Neural cell (in vitro differentiated cells): ENCODE results near the gene SMG9. TPM values are rescaled to one million over a fixed set of nuclear protein-coding genes. Genes with fewer than 3 reads are reported as not detected.

ENCODE experiments used
- H2AFZ ChIP-seq: fragments of 200-600, 300-800 bp; sonication (generic), shearing (Covaris generic); 2 replicates; pipeline ENCODE4 v1.6.0; 2014; ENCODE audit warnings: low read depth, mild to moderate bottlenecking, antibody characterized with exemption, low read length, moderate library complexity
- H3F3A ChIP-seq: fragments of 200-600 bp; shearing (Covaris generic); 2 replicates; pipeline ENCODE4 v1.6.1; 2016; ENCODE audit warnings: mild to moderate bottlenecking, moderate library complexity, mixed read lengths, antibody characterized with exemption, low read length; ENCODE audit not compliant: insufficient read depth, poor library complexity, severe bottlenecking
- H3K27ac ChIP-seq: fragments of 200-600, 300-800 bp; sonication (generic), shearing (Covaris generic); 2 replicates; pipeline ENCODE4 v1.5.1; 2014; ENCODE audit warnings: mild to moderate bottlenecking, low read length, moderate library complexity
- H3K27me3 ChIP-seq: fragments of 300-800, 200-600 bp; sonication (generic), shearing (Covaris generic); 2 replicates; pipeline ENCODE4 v1.6.0; 2014; ENCODE audit warnings: mild to moderate bottlenecking, low read depth, low read length, moderate library complexity; ENCODE audit not compliant: insufficient read depth
- H3K36me3 ChIP-seq: fragments of 300-800, 200-600 bp; sonication (generic), shearing (Covaris generic); 2 replicates; pipeline ENCODE4 v1.5.1; 2014; ENCODE audit warnings: mild to moderate bottlenecking, antibody characterized with exemption, low read length, moderate library complexity; ENCODE audit not compliant: insufficient read depth
- H3K4me2 ChIP-seq: fragments of 300-800, 200-600 bp; sonication (generic), shearing (Covaris generic); 2 replicates; pipeline ENCODE4 v1.6.0; 2014; ENCODE audit warnings: mild to moderate bottlenecking, low read length
- H3K4me3 ChIP-seq: fragments of 300-800, 200-600 bp; sonication (generic), shearing (Covaris generic); 2 replicates; pipeline ENCODE4 v1.5.1; 2014; ENCODE audit warnings: mild to moderate bottlenecking, low read length, moderate library complexity
- H3K79me2 ChIP-seq: fragments of 200-600 bp; shearing (Covaris generic); replicated peaks from 2 replicates; pipeline ENCODE4 v1.6.0; 2014; ENCODE audit warnings: mild to moderate bottlenecking, low read length, moderate library complexity; ENCODE audit not compliant: insufficient read depth
- H3K9ac ChIP-seq: fragments of 300-800, 200-600 bp; sonication (generic), shearing (Covaris generic); 2 replicates; pipeline ENCODE4 v1.6.1; 2016; ENCODE audit warnings: mild to moderate bottlenecking, low read length, mixed read lengths
- H3K9me2 ChIP-seq: fragments of 200-600 bp; shearing (Covaris generic); 2 replicates; pipeline ENCODE4 v1.6.1; 2016; ENCODE audit warnings: mild to moderate bottlenecking, low read length, mixed read lengths; ENCODE audit not compliant: insufficient read depth
- H3K9me3 ChIP-seq: fragments of 200-600, 300-800 bp; sonication (generic), shearing (Covaris generic); 2 replicates; pipeline ENCODE4 v1.6.1; 2016; ENCODE audit warnings: mild to moderate bottlenecking, mixed run types, low read length, moderate library complexity, mixed read lengths
- H4K20me1 ChIP-seq: fragments of 200-600 bp; shearing (Covaris generic); 2 replicates; pipeline ENCODE4 v1.6.1; 2016; ENCODE audit warnings: mild to moderate bottlenecking, mixed run types; ENCODE audit not compliant: insufficient read depth
- CTCF ChIP-seq: fragments of 450-650 bp; IDR thresholded peaks from 2 replicates; pipeline ENCODE4 v1.5.1; 2014; ENCODE audit warnings: antibody characterized with exemption, mild to moderate bottlenecking, moderate library complexity; ENCODE audit not compliant: poor library complexity, severe bottlenecking
- EP300 ChIP-seq: fragments of 450-650 bp; conservative IDR thresholded peaks from 2 replicates; pipeline ENCODE4 v1.6.1; 2014; ENCODE audit warnings: antibody characterized with exemption, mild to moderate bottlenecking, moderate library complexity; ENCODE audit not compliant: poor library complexity, severe bottlenecking
- EZH2 ChIP-seq: fragments of 200-600, 300-800 bp; shearing (Covaris generic), sonication (generic); IDR thresholded peaks from 2 replicates; pipeline ENCODE4 v1.6.1; 2014; ENCODE audit warnings: antibody characterized with exemption, low read length, borderline replicate concordance, mild to moderate bottlenecking; ENCODE audit not compliant: insufficient read depth, poor library complexity, severe bottlenecking
- MXI1 ChIP-seq: fragments of 450-650 bp; conservative IDR thresholded peaks from 2 replicates; pipeline ENCODE4 v1.6.1; 2014; ENCODE audit warnings: antibody characterized with exemption, mild to moderate bottlenecking; ENCODE audit not compliant: poor library complexity, severe bottlenecking
- POLR2AphosphoS5 ChIP-seq: IDR thresholded peaks from 2 replicates; pipeline ENCODE4 v1.6.1; 2012
- RAD21 ChIP-seq: fragments of 450-650 bp; conservative IDR thresholded peaks from 2 replicates; pipeline ENCODE4 v1.6.1; 2014; ENCODE audit warnings: antibody characterized with exemption, mild to moderate bottlenecking, moderate library complexity
- REST ChIP-seq: IDR thresholded peaks from 2 replicates; pipeline ENCODE4 v1.6.1; 2012; ENCODE audit warnings: borderline replicate concordance
- SMC3 ChIP-seq: fragments of 450-650 bp; conservative IDR thresholded peaks from 2 replicates; pipeline ENCODE4 v1.6.1; 2014; ENCODE audit warnings: antibody characterized with exemption, mild to moderate bottlenecking, moderate library complexity; ENCODE audit not compliant: poor library complexity
- TAF1 ChIP-seq: IDR thresholded peaks from 2 replicates; pipeline ENCODE4 v1.6.1; 2012; ENCODE audit warnings: low read depth
- polyA plus RNA-seq: library from polyadenylated mRNA; depleted of rRNA; stranded (reverse); fragments of >200 nt; gene quantifications from 2 replicates; pipeline ENCODE4 v1.2.3, GENCODE V29; 2014

The SMG9 gene
- polyA plus RNA-seq, 1 donor from 2014 or later: 33.0 TPM

GRCh38 chr19:43767316-43767715 lies 12.6 kb upstream of the SMG9 start:
- no peaks in the 10 kb centered on the region for H4K20me1 ChIP-seq
- H3K27me3 ChIP-seq: peaks cover 3% of the 10 kb centered on the region
- H3K4me2 ChIP-seq: no peak overlapping the region
- no peak overlapping the region for H3K4me3 ChIP-seq
- H3K79me2 ChIP-seq: no peaks in the 10 kb centered on the region
- H3K36me3 ChIP-seq: no peaks in the 10 kb centered on the region
- H3F3A ChIP-seq: no peaks in the 10 kb centered on the region
- no peak overlapping the region for H3K27ac ChIP-seq
- H3K9ac ChIP-seq: no peak overlapping the region
- no peaks in the 10 kb centered on the region for H3K9me3 ChIP-seq
- H2AFZ ChIP-seq: no peak overlapping the region
- H3K9me2 ChIP-seq: no peaks in the 10 kb centered on the region
- TF ChIP-seq CTCF (no peak), SMC3 (no peak), EZH2 (no peak), TAF1 (no peak), MXI1 (no peak), REST (no peak), RAD21 (no peak), POLR2AphosphoS5 (no peak), EP300 (no peak)

GRCh38 chr19:43766755-43767043 lies 11.9 kb upstream of the SMG9 start:
- H2AFZ ChIP-seq: no peak overlapping the region
- H3K79me2 ChIP-seq: no peaks in the 10 kb centered on the region
- no peak overlapping the region for H3K4me2 ChIP-seq
- H3K9me3 ChIP-seq: no peaks in the 10 kb centered on the region
- H3K27me3 ChIP-seq: no peaks in the 10 kb centered on the region
- no peak overlapping the region for H3K27ac ChIP-seq
- H3K4me3 ChIP-seq: no peak overlapping the region
- H3K9me2 ChIP-seq: no peaks in the 10 kb centered on the region
- no peaks in the 10 kb centered on the region for H3K36me3 ChIP-seq
- no peak for TF ChIP-seq MXI1
- TF ChIP-seq EP300: no peak
- no peak for TF ChIP-seq REST
- no peak for TF ChIP-seq POLR2AphosphoS5
- TF ChIP-seq CTCF: no peak
- no peak for TF ChIP-seq RAD21
- TF ChIP-seq SMC3: no peak
- no peak for TF ChIP-seq EZH2
- TF ChIP-seq TAF1: no peak
- H3K9ac ChIP-seq: no peak overlapping the region
- H4K20me1 ChIP-seq: no peaks in the 10 kb centered on the region
- H3F3A ChIP-seq: no peaks in the 10 kb centered on the region
